ENCODE results near the gene HRAS.

HRAS gene

DNA sequence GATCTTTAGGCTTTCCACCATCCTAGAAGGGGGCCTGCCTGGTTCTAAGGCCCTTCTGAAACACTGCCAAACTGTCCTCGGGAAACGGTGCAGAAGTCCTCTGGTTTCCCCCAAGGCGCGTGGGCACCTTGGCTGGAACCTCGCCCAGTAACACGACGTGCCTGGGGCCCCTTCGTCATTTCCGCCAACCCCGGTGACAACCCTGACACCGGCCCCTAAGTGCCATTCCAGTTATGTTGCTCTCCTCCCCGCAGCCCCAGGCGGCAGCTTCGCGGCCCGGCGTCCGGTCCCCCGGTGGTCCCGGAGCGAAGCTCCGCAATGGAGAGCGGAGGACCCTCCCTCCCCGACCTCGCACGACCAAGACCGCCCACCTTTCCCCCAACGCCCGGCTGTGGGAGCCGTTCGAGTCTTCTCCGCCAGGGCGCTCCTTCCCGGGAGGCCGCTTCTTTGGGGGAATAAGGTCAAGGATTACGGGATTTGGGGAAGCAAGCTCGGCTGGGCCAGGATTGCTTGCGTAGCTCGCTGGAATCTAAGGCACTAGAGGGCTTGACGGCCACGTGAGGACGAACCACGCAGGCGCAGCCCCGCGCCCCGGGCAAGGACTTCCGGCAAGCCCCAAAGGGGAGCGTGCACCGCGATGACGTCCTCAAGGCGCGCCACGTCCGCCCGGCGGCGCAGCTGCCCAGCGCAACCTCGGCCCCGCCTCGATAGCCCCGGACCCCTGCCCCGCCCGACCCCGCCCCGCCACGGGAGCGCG lies 29.0 kb downstream of the HRAS start:
- TF ChIP-seq, protein P1, sequence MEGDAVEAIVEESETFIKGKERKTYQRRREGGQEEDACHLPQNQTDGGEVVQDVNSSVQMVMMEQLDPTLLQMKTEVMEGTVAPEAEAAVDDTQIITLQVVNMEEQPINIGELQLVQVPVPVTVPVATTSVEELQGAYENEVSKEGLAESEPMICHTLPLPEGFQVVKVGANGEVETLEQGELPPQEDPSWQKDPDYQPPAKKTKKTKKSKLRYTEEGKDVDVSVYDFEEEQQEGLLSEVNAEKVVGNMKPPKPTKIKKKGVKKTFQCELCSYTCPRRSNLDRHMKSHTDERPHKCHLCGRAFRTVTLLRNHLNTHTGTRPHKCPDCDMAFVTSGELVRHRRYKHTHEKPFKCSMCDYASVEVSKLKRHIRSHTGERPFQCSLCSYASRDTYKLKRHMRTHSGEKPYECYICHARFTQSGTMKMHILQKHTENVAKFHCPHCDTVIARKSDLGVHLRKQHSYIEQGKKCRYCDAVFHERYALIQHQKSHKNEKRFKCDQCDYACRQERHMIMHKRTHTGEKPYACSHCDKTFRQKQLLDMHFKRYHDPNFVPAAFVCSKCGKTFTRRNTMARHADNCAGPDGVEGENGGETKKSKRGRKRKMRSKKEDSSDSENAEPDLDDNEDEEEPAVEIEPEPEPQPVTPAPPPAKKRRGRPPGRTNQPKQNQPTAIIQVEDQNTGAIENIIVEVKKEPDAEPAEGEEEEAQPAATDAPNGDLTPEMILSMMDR (IDR thresholded peaks at IDR 0.05; ENCODE audit: control extremely low read depth, extremely low read depth, low read depth, missing control alignments), result no peak
- ChIA-PET CTCF (interaction anchor here (1.6 to 7.2 kb wide), 2 partner anchors 12 to 57 kb away, joined by 6 to 55 read pairs; partner anchors contain the start of gene PTDSS2), POLR2A (interaction anchor here (1.2 to 1.3 kb wide), 3 partner anchors 29 to 313 kb away, joined by 3 to 5 read pairs (median 4); partner anchors contain the start of genes HRAS and PNPLA2)
- peak; percentile 99 for DNase-seq (ENCODE audit: extremely low spot score)

DNA sequence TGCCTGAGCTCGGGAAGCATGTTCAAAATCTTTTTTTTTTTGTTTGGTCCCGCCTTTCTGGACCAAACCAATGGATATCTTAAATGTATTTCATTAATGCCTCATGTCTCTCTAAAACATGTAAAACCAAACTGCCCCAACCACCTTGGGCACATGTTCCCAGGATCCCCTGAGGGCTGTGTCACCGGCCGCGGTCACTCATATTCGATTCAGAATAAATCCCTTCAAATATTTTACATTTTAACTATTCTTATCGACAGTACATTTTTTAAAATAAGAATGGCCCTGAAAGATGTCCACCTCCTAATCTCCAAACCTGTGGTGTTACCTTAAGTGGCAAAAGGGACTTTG lies 30.4 kb downstream of the HRAS start:
- POLR2A ChIA-PET, result interaction anchor here (0.6 kb wide), 1 partner anchor 539 kb away, joined by 3 read pairs; no protein-coding TSS in a partner anchor
- CTCF ChIA-PET, result interaction anchor here (1.1 to 7.2 kb wide), 4 partner anchors 14 to 71 kb away, joined by 3 to 55 read pairs (median 5); no protein-coding TSS in a partner anchor
- TF ChIP-seq, protein P1 (IDR thresholded peaks at IDR 0.05; ENCODE audit: control extremely low read depth, extremely low read depth, low read depth, missing control alignments), result no peak
- no peak for DNase-seq (ENCODE audit: extremely low spot score)

DNA sequence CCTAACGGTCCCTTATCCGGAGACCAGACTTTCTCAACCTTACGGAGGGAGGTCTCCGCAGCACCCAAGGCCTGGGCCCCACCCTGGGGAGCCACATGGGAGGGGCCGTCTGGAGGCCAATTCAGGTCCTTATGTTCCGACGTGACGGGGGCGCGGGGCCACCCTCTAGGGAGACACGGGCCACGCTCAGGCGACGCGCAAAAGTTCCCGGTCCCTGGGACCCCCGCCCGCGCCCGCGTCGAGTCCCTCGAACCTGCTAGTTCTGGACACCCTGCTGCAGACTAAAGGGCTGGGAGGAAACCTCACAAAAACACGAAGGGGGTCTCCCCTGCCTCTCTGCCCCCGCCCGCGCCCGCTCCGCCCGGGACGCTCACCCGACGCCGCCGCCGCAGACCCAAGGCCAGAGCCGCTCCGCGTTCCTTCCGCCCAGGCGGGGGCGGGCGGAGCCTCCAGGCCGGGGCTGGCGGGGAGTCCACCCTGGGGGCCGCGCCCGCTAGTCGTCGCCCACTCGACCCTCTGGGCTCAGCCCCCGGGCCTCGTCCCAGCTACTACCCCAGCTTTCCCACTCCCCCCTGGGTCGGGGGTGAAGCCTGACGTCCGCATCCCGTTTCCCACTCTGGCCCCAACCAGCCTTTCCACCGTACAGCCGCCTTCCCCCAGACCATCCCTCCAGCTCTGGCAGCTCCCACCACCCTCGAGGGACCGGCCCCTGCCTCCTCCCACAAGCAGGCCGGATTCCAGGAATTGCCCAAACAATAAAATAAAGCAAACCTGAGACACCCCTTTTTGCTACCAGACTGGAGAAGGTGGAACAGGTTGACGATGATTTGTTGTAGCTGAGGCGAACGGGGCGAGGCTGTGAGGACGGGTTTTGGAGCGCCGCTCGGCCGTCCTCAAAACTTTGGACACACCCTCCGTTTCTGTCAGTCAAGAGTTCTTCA lies 31.1 kb downstream of the HRAS start:
- TF ChIP-seq, protein P1 (IDR thresholded peaks at IDR 0.05; ENCODE audit: control extremely low read depth, extremely low read depth, low read depth, missing control alignments), result no peak
- ChIA-PET CTCF (interaction anchor here (1.1 to 7.2 kb wide), 4 partner anchors 14 to 72 kb away, joined by 3 to 55 read pairs (median 5); no protein-coding TSS in a partner anchor), POLR2A (no interaction called here)
- no peak for DNase-seq (ENCODE audit: extremely low spot score)

DNA sequence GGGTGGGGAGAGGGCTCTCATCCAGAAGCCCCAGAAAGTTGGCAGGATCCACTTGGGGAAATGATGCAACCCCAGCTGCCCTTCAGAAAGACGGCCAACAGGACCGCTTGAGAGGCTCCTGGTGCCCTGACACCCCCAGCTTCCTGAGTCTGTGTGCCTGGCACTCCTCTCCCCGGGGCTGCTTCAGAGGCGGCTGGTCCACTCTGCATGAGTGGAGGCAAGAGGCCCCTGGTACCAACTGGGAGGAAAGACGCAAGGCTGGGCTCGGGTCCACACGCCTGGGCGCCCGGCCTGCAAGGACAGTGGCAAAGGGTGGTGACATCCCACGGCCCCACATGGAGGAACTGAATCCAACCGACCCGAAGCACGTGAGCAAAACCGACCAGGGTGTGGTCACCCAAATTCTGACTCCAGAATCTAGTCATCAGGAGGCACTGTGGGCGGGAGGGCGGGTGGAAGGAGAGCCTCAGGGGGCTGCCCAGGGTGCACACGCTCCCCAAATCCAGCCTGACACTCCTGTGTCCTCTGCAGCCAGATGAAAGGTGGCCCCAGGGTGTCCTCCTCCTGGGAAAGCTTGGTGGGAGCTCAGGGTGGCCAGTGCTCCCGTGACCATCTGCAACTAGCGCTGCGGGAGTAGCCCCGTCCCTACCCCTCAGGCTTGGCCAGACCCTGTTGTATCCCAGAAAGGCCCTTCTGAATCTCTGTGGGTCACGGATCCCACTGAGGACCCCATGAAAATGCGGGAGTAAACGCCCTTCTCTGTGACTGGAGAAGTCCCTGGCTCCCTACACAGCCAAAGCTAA lies 32.0 kb downstream of the HRAS start:
- DNase-seq (ENCODE audit: extremely low spot score), result peak; percentile 69
- ChIA-PET CTCF (interaction anchor here (1.1 to 7.2 kb wide), 4 partner anchors 15 to 176 kb away, joined by 3 to 55 read pairs (median 5); no protein-coding TSS in a partner anchor), POLR2A (no interaction called here)
- TF ChIP-seq, protein P1 (IDR thresholded peaks at IDR 0.05; ENCODE audit: control extremely low read depth, extremely low read depth, low read depth, missing control alignments), result no peak

DNA sequence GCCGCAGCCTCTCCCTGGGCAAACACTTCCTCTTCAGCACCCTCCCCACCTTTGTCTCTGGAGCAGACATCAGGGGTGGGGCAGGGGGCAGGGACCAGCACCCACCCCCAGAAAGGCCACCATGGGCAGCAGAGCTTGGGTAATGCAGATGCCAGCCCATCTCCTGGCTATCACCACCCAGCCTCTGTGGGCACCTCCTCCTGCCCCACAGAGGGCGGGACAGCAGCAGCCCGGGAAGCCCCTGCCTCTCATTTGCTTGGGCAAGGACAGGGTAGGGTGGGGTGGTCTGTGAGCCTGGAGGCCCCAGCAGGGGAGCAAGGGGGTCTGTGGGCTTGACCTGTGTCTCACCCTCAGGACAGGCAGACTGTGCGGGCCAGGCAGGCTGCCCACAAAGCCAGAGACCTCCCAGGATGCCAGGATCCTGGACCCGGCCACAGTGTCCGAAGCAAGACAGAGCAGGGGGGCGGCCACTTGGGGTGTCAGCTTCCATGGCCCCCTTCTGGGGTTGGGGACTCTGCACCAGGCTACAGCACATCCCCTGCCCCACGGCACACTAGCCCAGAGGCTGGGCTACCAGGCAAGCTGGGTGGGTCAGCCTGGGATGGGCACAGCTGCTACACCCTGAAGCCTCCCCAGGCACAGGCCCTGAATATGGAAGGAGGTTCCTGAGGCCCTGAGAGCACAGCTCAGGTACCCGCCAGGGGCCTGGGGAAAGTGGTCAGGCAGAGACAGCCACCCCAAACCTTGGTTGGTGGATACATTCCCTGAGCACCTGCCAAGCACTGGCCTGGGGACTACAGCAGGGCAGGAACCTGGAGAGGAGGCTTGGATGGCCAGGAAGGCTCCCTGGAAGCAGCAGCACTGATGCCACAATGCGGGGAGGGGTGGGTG lies 32.8 kb downstream of the HRAS start:
- ChIA-PET POLR2A (no interaction called here), CTCF (interaction anchor here (1.1 to 1.7 kb wide), 5 partner anchors 9 to 175 kb away, joined by 3 to 6 read pairs (median 3); no protein-coding TSS in a partner anchor)
- TF ChIP-seq, protein P1 (IDR thresholded peaks at IDR 0.05; ENCODE audit: control extremely low read depth, extremely low read depth, low read depth, missing control alignments), result no peak
- DNase-seq (ENCODE audit: extremely low spot score), result no peak

Data from GM10248 (cell line).